Mesenchymal stem cell (in vitro differentiated cells and primary cell): Measurements from ENCODE around the gene ASTN2.

Experiments used
- DNase-seq: peaks from one replicate; pipeline ENCODE4 v3.0.0-alpha.2; 2013
- H2AFZ ChIP-seq: one replicate; pipeline ENCODE4 v1.6.1; 2013; ENCODE audit warnings: low read depth, mild to moderate bottlenecking, control low read depth, inconsistent platforms, low read length, moderate library complexity
- H2AK5ac ChIP-seq: 2 replicates; pipeline ENCODE4 v1.6.1; 2013; ENCODE audit warnings: low read length, moderate library complexity, mild to moderate bottlenecking, inconsistent platforms; ENCODE audit not compliant: severe bottlenecking
- H2BK120ac ChIP-seq: one replicate; pipeline ENCODE4 v1.6.1; 2013; ENCODE audit warnings: low read depth, mild to moderate bottlenecking, inconsistent platforms, low read length, moderate library complexity
- H2BK12ac ChIP-seq, 2 experiments: one replicate each; pipeline ENCODE4 v1.6.1; 2013; ENCODE audit warnings: inconsistent platforms in 2 of 2, low read length in 2 of 2, mild to moderate bottlenecking in 2 of 2, moderate library complexity in 2 of 2, control low read depth in 1 of 2
- H2BK15ac ChIP-seq: one replicate; pipeline ENCODE4 v1.6.1; 2013; ENCODE audit warnings: mild to moderate bottlenecking, low read depth, inconsistent platforms; ENCODE audit not compliant: poor library complexity, severe bottlenecking
- H2BK5ac ChIP-seq: 2 replicates; pipeline ENCODE4 v1.6.1; 2013; ENCODE audit warnings: low read depth, mild to moderate bottlenecking, low read length, control low read depth, inconsistent platforms; ENCODE audit not compliant: poor library complexity, severe bottlenecking
- H3K14ac ChIP-seq, 2 experiments: one replicate each; pipeline ENCODE4 v1.6.1; 2013; ENCODE audit warnings: inconsistent platforms in 2 of 2, low read length in 2 of 2, control low read depth in 1 of 2, mild to moderate bottlenecking in 1 of 2, moderate library complexity in 1 of 2
- H3K18ac ChIP-seq, 2 experiments: one replicate each; pipeline ENCODE4 v1.6.1; 2013; ENCODE audit warnings: inconsistent platforms in 2 of 2, low read length in 2 of 2, control low read depth in 1 of 2, low read depth in 1 of 2, mild to moderate bottlenecking in 1 of 2
- H3K23ac ChIP-seq, 2 experiments: one replicate each; pipeline ENCODE4 v1.6.1; 2013; ENCODE audit warnings: inconsistent platforms in 2 of 2, low read length in 2 of 2, mild to moderate bottlenecking in 2 of 2, moderate library complexity in 2 of 2, control low read depth in 1 of 2
- H3K27ac ChIP-seq: 2 replicates; pipeline ENCODE4 v1.5.1; 2013; ENCODE audit warnings: mild to moderate bottlenecking, moderate library complexity, low read length, control low read depth, inconsistent platforms; ENCODE audit not compliant: poor library complexity, severe bottlenecking
- H3K27me3 ChIP-seq, 2 experiments: 2 replicates each; pipeline versions ENCODE4 v1.6.1 to v1.7.0; 2013; ENCODE audit warnings: low read length in 2 of 2, mild to moderate bottlenecking in 2 of 2, moderate library complexity in 2 of 2, control low read depth in 1 of 2, inconsistent platforms in 1 of 2; ENCODE audit not compliant: control insufficient read depth in 1 of 2, insufficient read depth in 1 of 2
- H3K36me3 ChIP-seq, 2 experiments: 2 replicates each; pipeline versions ENCODE4 v1.6.1 to v1.7.0; 2013; ENCODE audit warnings: low read length in 2 of 2, control low read depth in 1 of 2, inconsistent platforms in 1 of 2, low read depth in 1 of 2, mild to moderate bottlenecking in 1 of 2; ENCODE audit not compliant: insufficient read depth in 2 of 2, control insufficient read depth in 1 of 2
- H3K4ac ChIP-seq, 2 experiments: one replicate each; pipeline ENCODE4 v1.6.1; 2013; ENCODE audit warnings: inconsistent platforms in 2 of 2, low read length in 2 of 2, mild to moderate bottlenecking in 2 of 2, moderate library complexity in 2 of 2, control low read depth in 1 of 2, low read depth in 1 of 2
- H3K4me1 ChIP-seq: 2 replicates; pipeline ENCODE4 v1.6.1; 2013; ENCODE audit warnings: low read depth, low read length, control low read depth; ENCODE audit not compliant: control insufficient read depth, insufficient read depth
- H3K4me2 ChIP-seq: 2 replicates; pipeline ENCODE4 v1.6.1; 2013; ENCODE audit warnings: low read length, mild to moderate bottlenecking, inconsistent platforms; ENCODE audit not compliant: poor library complexity, severe bottlenecking
- H3K4me3 ChIP-seq, 2 experiments: 2 replicates each; pipeline versions ENCODE4 v1.5.1 to v1.7.0; 2013; ENCODE audit warnings: low read length in 2 of 2, mild to moderate bottlenecking in 2 of 2, control low read depth in 1 of 2, low read depth in 1 of 2; ENCODE audit not compliant: insufficient read depth in 1 of 2
- H3K79me1 ChIP-seq: replicated peaks from 2 replicates; pipeline ENCODE4 v1.6.1; 2013; ENCODE audit warnings: mild to moderate bottlenecking, control low read depth, low read length, inconsistent platforms; ENCODE audit not compliant: poor library complexity, severe bottlenecking
- H3K9ac ChIP-seq: 2 replicates; pipeline ENCODE4 v1.7.0; 2013; ENCODE audit warnings: mild to moderate bottlenecking, low read length, moderate library complexity
- H3K9me3 ChIP-seq: 2 replicates; pipeline ENCODE4 v1.7.0; 2013; ENCODE audit warnings: mild to moderate bottlenecking, low read length; ENCODE audit not compliant: control insufficient read depth
- H4K8ac ChIP-seq: one replicate; pipeline ENCODE4 v1.6.1; 2013; ENCODE audit warnings: inconsistent platforms, mild to moderate bottlenecking, low read length, moderate library complexity
- H4K91ac ChIP-seq: one replicate; pipeline ENCODE4 v1.6.1; 2013; ENCODE audit warnings: mild to moderate bottlenecking, low read length, inconsistent platforms
- WGBS: methylation state at CpG from one replicate; pipeline ENCODE4 v1.1.7; 2013; ENCODE audit warnings: mixed read lengths; 5-methylcytosine and 5-hydroxymethylcytosine counted together

The ASTN2 gene

DNA sequence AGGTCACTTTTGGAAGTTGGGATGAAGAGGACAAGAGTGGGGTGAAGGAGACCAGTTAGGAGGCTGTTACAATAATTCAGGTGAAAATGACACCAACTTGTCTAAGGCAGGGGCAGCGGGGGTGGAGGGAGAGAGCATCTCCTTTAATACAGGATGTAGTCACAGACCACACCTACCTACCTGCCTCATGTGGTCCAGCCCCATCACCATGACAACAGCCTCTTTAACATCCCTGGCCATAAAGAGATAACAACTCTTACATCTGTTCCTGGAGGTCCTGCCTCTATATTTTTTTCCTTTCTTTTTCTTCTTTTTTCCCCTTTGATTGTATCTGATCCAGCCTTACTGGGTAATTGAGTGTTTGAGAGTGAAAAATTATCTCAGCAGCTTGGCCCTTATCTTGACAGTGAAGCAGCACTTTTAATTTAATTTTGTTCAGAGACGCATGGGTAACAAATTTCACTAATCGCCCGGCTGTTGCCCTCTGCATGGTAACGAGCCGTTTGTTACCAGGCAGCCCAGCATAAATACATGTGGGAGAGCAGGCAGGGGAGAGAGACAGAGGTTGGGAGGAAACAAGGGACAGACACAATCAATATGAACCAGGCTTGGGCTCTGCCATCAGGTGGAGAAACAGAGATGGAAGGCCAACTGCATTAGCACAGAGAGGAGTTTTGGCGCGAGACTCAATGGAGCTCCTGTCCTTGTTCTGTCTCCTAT is 338.1 kb downstream of the ASTN2 start:
- Histone ChIP-seq H2AFZ (no peak overlapping the region), H3K27me3 (peaks cover 8 to 9% of the 10 kb centered on the region in 2 experiments), H3K4me2 (no peak overlapping the region), H3K4me3 (no peak overlapping the region), H3K18ac (no peak overlapping the region), H3K4ac (no peak overlapping the region), H2BK120ac (no peak overlapping the region), H2BK15ac (no peak overlapping the region), H3K4me1 (no peaks in the 10 kb centered on the region), H4K91ac (no peak overlapping the region), H3K36me3 (no peaks in the 10 kb centered on the region), H2BK5ac (no peak overlapping the region), H3K9ac (no peak overlapping the region), H3K23ac (no peak overlapping the region), H3K14ac (no peak overlapping the region), H4K8ac (no peak overlapping the region), H3K9me3 (no peaks in the 10 kb centered on the region), H3K79me1 (no peaks in the 10 kb centered on the region), H2AK5ac (no peak overlapping the region), H2BK12ac (no peak overlapping the region), H3K27ac (no peak overlapping the region)
- WGBS: 87% methylated on average over 8 of the region's 8 CpGs
- DNase-seq: no peak

DNA sequence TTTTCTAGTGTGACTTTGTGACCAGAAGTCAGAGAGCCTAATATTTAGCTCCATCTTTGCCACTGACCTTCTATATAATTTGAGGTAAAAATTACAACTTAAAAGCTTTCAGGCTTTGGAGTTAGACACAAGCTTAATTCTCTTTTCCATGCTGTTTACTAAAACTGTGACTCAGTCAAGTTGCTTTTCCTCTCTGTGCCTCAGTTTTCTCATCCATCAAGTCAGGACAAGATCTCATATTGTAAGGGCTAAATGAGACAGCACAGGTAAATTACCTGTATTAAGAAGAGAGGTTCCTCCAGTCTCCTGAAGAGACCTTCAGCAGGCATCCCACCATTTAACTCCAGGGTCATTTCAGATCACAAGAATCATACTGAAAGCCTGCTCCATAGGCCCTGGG is 339.2 kb downstream of the ASTN2 start:
- Histone ChIP-seq H3K23ac (no peak overlapping the region), H3K27me3 (peaks cover 2 to 9% of the 10 kb centered on the region in 2 experiments)
- DNase-seq: no peak

DNA sequence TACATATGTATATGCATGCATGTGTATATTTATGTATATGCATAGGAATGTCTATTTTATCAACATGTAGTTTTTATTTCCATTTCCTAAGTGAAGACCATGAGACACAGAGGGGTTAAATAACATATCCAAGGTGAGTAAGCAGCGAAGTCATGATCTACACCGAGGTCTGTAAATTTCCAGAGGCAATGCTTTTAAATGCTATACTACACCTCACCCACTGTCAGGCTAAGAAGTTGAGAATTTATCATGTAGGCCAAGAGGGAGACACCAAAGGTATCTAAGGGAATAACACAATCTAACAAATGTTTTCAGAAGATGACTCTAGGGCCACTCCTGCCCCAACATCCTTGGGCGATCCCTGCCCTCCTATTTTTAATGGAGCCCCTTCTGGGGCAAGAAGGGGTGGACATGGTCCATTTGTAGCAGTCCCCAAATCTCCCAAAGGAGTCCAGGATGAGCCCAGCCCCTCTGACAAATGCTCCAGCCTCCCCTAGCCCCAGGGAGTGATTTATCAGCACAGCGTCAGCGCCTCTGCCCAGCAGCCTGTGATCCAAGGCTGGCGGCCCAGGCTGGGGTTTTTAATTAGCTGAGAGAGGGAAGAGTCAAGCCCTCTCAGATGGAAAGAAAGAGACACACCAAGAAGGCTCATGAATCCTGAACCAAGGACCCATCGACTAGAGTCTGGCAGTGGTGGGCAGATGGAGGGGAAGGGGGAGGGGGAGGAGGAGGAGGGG is 339.9 kb downstream of the ASTN2 start:
- Histone ChIP-seq H3K79me1 (no peaks in the 10 kb centered on the region), H3K4me3 (no peak overlapping the region), H2BK5ac (no peak overlapping the region), H3K23ac (no peak overlapping the region), H3K9ac (no peak overlapping the region), H2BK120ac (no peak overlapping the region), H3K4me2 (no peak overlapping the region), H2BK12ac (no peak overlapping the region), H2AFZ (no peak overlapping the region), H3K36me3 (no peaks in the 10 kb centered on the region), H3K4ac (no peak overlapping the region), H2AK5ac (no peak overlapping the region), H4K91ac (no peak overlapping the region), H3K27ac (no peak overlapping the region), H3K18ac (no peak overlapping the region), H3K9me3 (no peaks in the 10 kb centered on the region), H3K27me3 (peaks cover 0 to 9% of the 10 kb centered on the region in 2 experiments), H4K8ac (no peak overlapping the region), H2BK15ac (no peak overlapping the region), H3K14ac (no peak overlapping the region), H3K4me1 (no peaks in the 10 kb centered on the region)
- no peak for DNase-seq
- WGBS: 29% methylated on average over 5 of the region's 7 CpGs

More for the DNA sequence above, 339.2 kb downstream of the ASTN2 start:
- Histone ChIP-seq H3K18ac (no peak overlapping the region), H2BK120ac (no peak overlapping the region), H3K4ac (no peak overlapping the region), H3K4me2 (no peak overlapping the region), H3K79me1 (no peaks in the 10 kb centered on the region), H3K36me3 (no peaks in the 10 kb centered on the region), H2AK5ac (no peak overlapping the region), H3K9me3 (no peaks in the 10 kb centered on the region), H4K8ac (no peak overlapping the region), H2AFZ (no peak overlapping the region), H3K4me1 (no peaks in the 10 kb centered on the region), H2BK12ac (no peak overlapping the region), H3K4me3 (no peak overlapping the region), H3K27ac (no peak overlapping the region), H3K14ac (no peak overlapping the region), H4K91ac (no peak overlapping the region), H3K9ac (no peak overlapping the region), H2BK15ac (no peak overlapping the region), H2BK5ac (no peak overlapping the region)

DNA sequence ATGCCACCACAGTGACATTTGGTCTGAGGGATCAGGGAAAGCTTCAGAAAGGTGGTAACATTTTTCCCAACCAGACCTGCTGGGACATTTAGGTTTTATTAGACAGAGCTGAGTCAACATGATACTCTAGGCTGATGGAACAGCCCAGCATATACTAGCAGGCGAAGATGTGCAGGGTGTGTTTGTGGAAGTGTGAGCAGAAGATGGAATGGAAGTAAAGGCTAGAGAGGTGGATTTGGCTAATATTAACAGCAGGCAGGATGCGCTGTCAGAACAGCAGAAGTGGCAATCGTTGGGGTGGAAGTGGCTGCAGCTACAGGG is 340.6 kb downstream of the ASTN2 start:
- Histone ChIP-seq H4K8ac (no peak overlapping the region), H3K4me1 (no peaks in the 10 kb centered on the region)

More for the DNA sequence above, 340.6 kb downstream of the ASTN2 start:
- Histone ChIP-seq H3K23ac (no peak overlapping the region), H3K9ac (no peak overlapping the region), H2BK5ac (no peak overlapping the region), H3K9me3 (no peaks in the 10 kb centered on the region), H3K4me2 (no peak overlapping the region), H3K79me1 (no peaks in the 10 kb centered on the region), H3K18ac (peak overlapping the region in 1 of 2 experiments; percentile 30), H2BK15ac (no peak overlapping the region), H3K14ac (peak overlapping the region in 1 of 2 experiments; percentile 77), H3K4ac (no peak overlapping the region), H4K91ac (no peak overlapping the region), H3K27me3 (peaks cover 0 to 9% of the 10 kb centered on the region in 2 experiments), H3K4me3 (no peak overlapping the region), H3K36me3 (no peaks in the 10 kb centered on the region), H2AK5ac (no peak overlapping the region), H2BK12ac (no peak overlapping the region), H2AFZ (no peak overlapping the region), H2BK120ac (no peak overlapping the region), H3K27ac (no peak overlapping the region)
- DNase-seq: no peak
- WGBS: 97% methylated on average over 2 of the region's 3 CpGs
